DND-41 (cell line): ENCODE data around the gene GTF3C4.

Experiments used
- ATAC-seq: fragments of 200-7000 bp; cut with Tn5 transposase; 3 replicates; pipeline ENCODE4 v1.9.1; 2021; ENCODE audit warnings: low read depth; ENCODE audit not compliant: insufficient read depth
- DNase-seq: peaks from one replicate; pipeline ENCODE4 v3.0.0-alpha.2; 2020
- H2AFZ ChIP-seq: 2 replicates; pipeline ENCODE4 v1.6.0; 2012; ENCODE audit warnings: low read depth, low read length
- H3K27ac ChIP-seq: 2 replicates; pipeline ENCODE4 v1.5.1; 2012; ENCODE audit warnings: low read length, inconsistent platforms
- H3K27me3 ChIP-seq: fragments of 200-600 bp; sonication (generic); 2 replicates; pipeline ENCODE4 v1.6.0; 2012; ENCODE audit warnings: low read length, mild to moderate bottlenecking, inconsistent platforms; ENCODE audit not compliant: insufficient read depth, poor library complexity
- H3K36me3 ChIP-seq: 2 replicates; pipeline ENCODE4 v1.5.1; 2012; ENCODE audit warnings: low read length, inconsistent platforms; ENCODE audit not compliant: insufficient read depth
- H3K4me1 ChIP-seq: 2 replicates; pipeline ENCODE4 v1.5.1; 2012; ENCODE audit warnings: mild to moderate bottlenecking, low read length; ENCODE audit not compliant: insufficient read depth
- H3K4me2 ChIP-seq: 2 replicates; pipeline ENCODE4 v1.6.0; 2012; ENCODE audit warnings: mild to moderate bottlenecking, moderate library complexity, low read length, inconsistent platforms; ENCODE audit not compliant: insufficient read depth
- H3K4me3 ChIP-seq, 2 experiments: fragments of 200-600 bp in 1 of 2; shearing (Covaris generic) in 1 of 2; 2 replicates each; pipeline ENCODE4 v1.5.1; 2012 to 2016; ENCODE audit warnings: inconsistent platforms in 2 of 2, low read length in 2 of 2, mild to moderate bottlenecking in 2 of 2, low read depth in 1 of 2, moderate library complexity in 1 of 2
- H3K79me2 ChIP-seq: 2 replicates; pipeline ENCODE4 v1.6.0; 2012; ENCODE audit warnings: low read length, inconsistent platforms; ENCODE audit not compliant: insufficient read depth
- H3K9ac ChIP-seq: 2 replicates; pipeline ENCODE4 v1.6.0; 2012; ENCODE audit warnings: low read depth, mild to moderate bottlenecking, inconsistent platforms, low read length, moderate library complexity
- H3K9me3 ChIP-seq: 2 replicates; pipeline ENCODE4 v1.5.1; 2012; ENCODE audit warnings: low read length, moderate library complexity, mild to moderate bottlenecking, inconsistent platforms; ENCODE audit not compliant: insufficient read depth, severe bottlenecking
- H4K20me1 ChIP-seq: 2 replicates; pipeline ENCODE4 v1.6.0; 2012; ENCODE audit warnings: low read length; ENCODE audit not compliant: insufficient read depth
- CTCF ChIP-seq: IDR thresholded peaks from 2 replicates; pipeline ENCODE4 v1.5.1; 2012; ENCODE audit warnings: borderline replicate concordance, low read length, moderate library complexity, mild to moderate bottlenecking; ENCODE audit not compliant: poor library complexity, severe bottlenecking; ENCODE audit errors: extremely low read depth
- EZH2 ChIP-seq: IDR thresholded peaks from 3 replicates; pipeline ENCODE4 v1.6.1; 2012; ENCODE audit warnings: borderline replicate concordance, low read depth, mild to moderate bottlenecking, moderate library complexity, low read length, inconsistent platforms; ENCODE audit not compliant: severe bottlenecking

The GTF3C4 gene

GRCh38 chr9:132637801-132638200, 32.5 kb upstream of the GTF3C4 start:
- TF ChIP-seq EZH2 (no peak), CTCF (no peak)
- no peak for DNase-seq
- H3K36me3 ChIP-seq = peaks cover 52% of the 10 kb centered on the region
- no peak overlapping the region for H3K9ac ChIP-seq
- no peaks in the 10 kb centered on the region for H4K20me1 ChIP-seq
- H3K4me2 ChIP-seq = no peak overlapping the region
- H3K9me3 ChIP-seq = no peaks in the 10 kb centered on the region
- no peak overlapping the region for H3K27ac ChIP-seq
- ATAC-seq = no peak
- no peaks in the 10 kb centered on the region for H3K79me2 ChIP-seq
- no peak overlapping the region for H3K4me3 ChIP-seq
- H2AFZ ChIP-seq = no peak overlapping the region
- H3K4me1 ChIP-seq = no peaks in the 10 kb centered on the region
- no peaks in the 10 kb centered on the region for H3K27me3 ChIP-seq

- ATAC-seq = no peak
- peaks cover 57% of the 10 kb centered on the region for H3K36me3 ChIP-seq
Measured at GRCh38 chr9:132638240-132638639, 32.0 kb upstream of the GTF3C4 start.

GRCh38 chr9:132639322-132639721, 30.9 kb upstream of the GTF3C4 start:
- Histone ChIP-seq H3K36me3 (peaks cover 68% of the 10 kb centered on the region), H3K9ac (no peak overlapping the region)

More at GRCh38 chr9:132638240-132638639, 32.0 kb upstream of the GTF3C4 start:
- Histone ChIP-seq H3K9me3 (no peaks in the 10 kb centered on the region), H3K9ac (no peak overlapping the region), H2AFZ (no peak overlapping the region), H3K4me1 (no peaks in the 10 kb centered on the region), H4K20me1 (no peaks in the 10 kb centered on the region), H3K4me3 (no peak overlapping the region), H3K27me3 (no peaks in the 10 kb centered on the region), H3K27ac (no peak overlapping the region), H3K79me2 (no peaks in the 10 kb centered on the region), H3K4me2 (no peak overlapping the region)
- TF ChIP-seq EZH2 (no peak), CTCF (no peak)
- DNase-seq = no peak

More at GRCh38 chr9:132639322-132639721, 30.9 kb upstream of the GTF3C4 start:
- TF ChIP-seq EZH2 (no peak), CTCF (no peak)
- H3K27me3 ChIP-seq = no peaks in the 10 kb centered on the region
- H2AFZ ChIP-seq = no peak overlapping the region
- H3K79me2 ChIP-seq = no peaks in the 10 kb centered on the region
- ATAC-seq (no peak), DNase-seq (no peak)
- H3K4me2 ChIP-seq = no peak overlapping the region
- H3K27ac ChIP-seq = no peak overlapping the region
- no peaks in the 10 kb centered on the region for H4K20me1 ChIP-seq
- H3K4me3 ChIP-seq = no peak overlapping the region
- no peaks in the 10 kb centered on the region for H3K9me3 ChIP-seq
- no peaks in the 10 kb centered on the region for H3K4me1 ChIP-seq
